Ishikawa (cell line): ENCODE data around the gene ACACA.

Experiments used
- CEBPB ChIP-seq: IDR thresholded peaks from 2 replicates; pipeline ENCODE4 v1.6.1; 2012
- CREB1 ChIP-seq: IDR thresholded peaks from 2 replicates; pipeline ENCODE4 v1.6.1; 2012; ENCODE audit warnings: low read depth
- EP300 ChIP-seq: IDR thresholded peaks from 2 replicates; pipeline ENCODE4 v1.6.1; 2012; ENCODE audit warnings: borderline replicate concordance
- FOXM1 ChIP-seq: IDR thresholded peaks from 2 replicates; pipeline ENCODE4 v1.6.1; 2012; ENCODE audit warnings: low read depth, borderline replicate concordance
- NFIC ChIP-seq: IDR thresholded peaks from 2 replicates; pipeline ENCODE4 v1.6.1; 2012
- RAD21 ChIP-seq: IDR thresholded peaks from 2 replicates; pipeline ENCODE4 v1.6.1; 2012; ENCODE audit warnings: low read depth
- TAF1 ChIP-seq: IDR thresholded peaks from 2 replicates; pipeline ENCODE4 v1.6.1; 2012; ENCODE audit warnings: low read depth, mild to moderate bottlenecking
- TCF12 ChIP-seq: IDR thresholded peaks from 2 replicates; pipeline ENCODE4 v1.6.1; 2012; ENCODE audit warnings: low read depth
- TEAD4 ChIP-seq: IDR thresholded peaks from 2 replicates; pipeline ENCODE4 v1.6.1; 2012
- YY1 ChIP-seq: IDR thresholded peaks from 2 replicates; pipeline ENCODE4 v1.6.1; 2012; ENCODE audit warnings: low read depth
- ZBTB7A ChIP-seq: IDR thresholded peaks from 2 replicates; pipeline ENCODE4 v1.6.1; 2012; ENCODE audit warnings: low read depth
- TF ChIP-seq, protein P1 (sequence below): IDR thresholded peaks from 2 replicates; pipeline ENCODE4 v1.6.1; 2012

GRCh38 chr17:37180376-37180775 lies 226.3 kb downstream of the ACACA start:
- TF ChIP-seq EP300, result no peak
- no peak for TF ChIP-seq FOXM1
- TF ChIP-seq CEBPB, result no peak
- TF ChIP-seq, protein P1, sequence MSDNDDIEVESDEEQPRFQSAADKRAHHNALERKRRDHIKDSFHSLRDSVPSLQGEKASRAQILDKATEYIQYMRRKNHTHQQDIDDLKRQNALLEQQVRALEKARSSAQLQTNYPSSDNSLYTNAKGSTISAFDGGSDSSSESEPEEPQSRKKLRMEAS, result no peak
- no peak for TF ChIP-seq TAF1
- no peak for TF ChIP-seq CREB1
- TF ChIP-seq TCF12, result no peak
- TF ChIP-seq RAD21, result no peak
- no peak for TF ChIP-seq YY1
- no peak for TF ChIP-seq ZBTB7A
- TF ChIP-seq TEAD4, result no peak
- no peak for TF ChIP-seq NFIC
